Activated CD4-positive, alpha-beta memory T cell treated with anti-CD3 and anti-CD28 coated beads for 36 hours (primary cell): ENCODE data around the gene MARK2. TPM values are rescaled to one million over a fixed set of nuclear protein-coding genes. Genes with fewer than 3 reads are reported as not detected.

Experiments
- CTCF ChIA-PET: fragments of 350-600 bp; sonication (Branson Sonifier 250); formaldehyde crosslinking; loops from one replicate; lab custom pipeline; 2021; ENCODE audit warnings: antibody characterized with exemption, inconsistent platforms; lab: Charles Lee
- POLR2A ChIA-PET: fragments of 350-600 bp; sonication (Branson Sonifier 250); formaldehyde crosslinking; loops from one replicate; lab custom pipeline; 2021; ENCODE audit warnings: antibody characterized with exemption; lab: Charles Lee
- DNase-seq: peaks from one replicate; pipeline ENCODE4 v3.0.0-alpha.2; 2020
- H3K27ac Mint-ChIP-seq: one replicate; pipeline ENCODE4 v1.8.0; 2021; ENCODE audit warnings: mixed read lengths
- H3K27me3 Mint-ChIP-seq: one replicate; pipeline ENCODE4 v1.8.0; 2021; ENCODE audit warnings: mixed read lengths
- H3K36me3 Mint-ChIP-seq: one replicate; pipeline ENCODE4 v1.8.0; 2021; ENCODE audit warnings: mixed read lengths
- H3K4me1 Mint-ChIP-seq: one replicate; pipeline ENCODE4 v1.8.0; 2021; ENCODE audit warnings: low read depth, mixed read lengths
- H3K4me3 Mint-ChIP-seq: one replicate; pipeline ENCODE4 v1.8.0; 2021; ENCODE audit warnings: mild to moderate bottlenecking, mixed read lengths
- H3K9me3 Mint-ChIP-seq: one replicate; pipeline ENCODE4 v1.8.0; 2021; ENCODE audit warnings: mixed read lengths
- intact Hi-C: fragments of 100-400 bp; cut with micrococcal nuclease; formaldehyde crosslinking; loops from one replicate; pipeline ENCODE4 v1.15.1; 2023
- total RNA-seq, 2 experiments: library from RNA; stranded (reverse); gene quantifications; one replicate each; pipeline ENCODE4 v1.2.3, GENCODE V29; 2021

MARK2 gene
- total RNA-seq, 2 experiments from 2014 or later, result 20.0 to 29.0 TPM

DNA sequence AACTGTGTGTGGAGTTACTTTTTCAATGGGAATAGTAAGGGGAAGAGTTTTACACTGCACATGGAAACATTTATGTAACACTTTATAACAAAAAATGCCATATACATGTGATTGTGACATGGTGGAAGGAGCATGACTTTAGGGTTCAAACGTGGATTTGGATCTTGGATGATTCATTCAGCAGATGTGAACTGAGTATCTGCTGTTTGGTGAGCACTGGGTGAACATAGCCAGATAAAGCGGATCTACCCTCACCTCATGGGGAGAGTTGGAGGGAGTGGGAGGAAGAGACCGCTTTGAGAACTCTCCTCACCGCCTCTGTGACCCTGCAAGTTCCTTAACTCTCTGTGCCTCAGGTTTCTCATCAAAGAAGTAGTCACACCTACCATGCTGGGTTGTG lies 103.0 kb downstream of the MARK2 start:
- no peaks in the 10 kb centered on the region for H3K9me3 Mint-ChIP-seq
- DNase-seq, result no peak
- H3K4me3 Mint-ChIP-seq, result no peak overlapping the region
- H3K27me3 Mint-ChIP-seq, result no peaks in the 10 kb centered on the region
- H3K4me1 Mint-ChIP-seq, result peaks cover 23% of the 10 kb centered on the region
- no peak overlapping the region for H3K27ac Mint-ChIP-seq
- ChIA-PET POLR2A (no interaction called here), CTCF (interaction anchor here (1.3 to 10.8 kb wide), 2 partner anchors 10 to 104 kb away, joined by 4 to 197 read pairs; partner anchors contain the start of gene MARK2)
- peaks cover 3% of the 10 kb centered on the region for H3K36me3 Mint-ChIP-seq
- intact Hi-C loops, result no loop called here

DNA sequence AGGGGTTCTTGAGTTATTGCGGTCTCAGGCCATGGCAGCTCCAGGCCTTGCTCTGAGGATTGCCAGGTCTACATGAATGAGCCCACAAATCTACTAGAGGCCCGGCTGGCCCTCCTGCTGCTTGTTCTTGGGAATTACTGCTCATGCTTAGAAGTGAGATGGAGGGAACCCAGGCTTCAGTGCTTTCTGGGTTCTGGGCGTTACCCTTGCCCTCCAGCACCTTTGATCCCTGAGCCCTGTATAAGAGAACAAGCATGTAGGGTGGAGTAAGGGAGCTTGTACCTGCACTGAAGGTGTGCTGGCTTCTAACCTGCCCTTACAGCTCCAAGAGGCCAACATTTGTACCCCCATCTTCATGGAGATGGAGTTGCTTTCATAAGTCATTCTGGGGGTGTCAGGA lies 103.9 kb downstream of the MARK2 start:
- POLR2A ChIA-PET, result no interaction called here
- peaks cover 19% of the 10 kb centered on the region for H3K4me1 Mint-ChIP-seq
- H3K27me3 Mint-ChIP-seq, result no peaks in the 10 kb centered on the region

DNA sequence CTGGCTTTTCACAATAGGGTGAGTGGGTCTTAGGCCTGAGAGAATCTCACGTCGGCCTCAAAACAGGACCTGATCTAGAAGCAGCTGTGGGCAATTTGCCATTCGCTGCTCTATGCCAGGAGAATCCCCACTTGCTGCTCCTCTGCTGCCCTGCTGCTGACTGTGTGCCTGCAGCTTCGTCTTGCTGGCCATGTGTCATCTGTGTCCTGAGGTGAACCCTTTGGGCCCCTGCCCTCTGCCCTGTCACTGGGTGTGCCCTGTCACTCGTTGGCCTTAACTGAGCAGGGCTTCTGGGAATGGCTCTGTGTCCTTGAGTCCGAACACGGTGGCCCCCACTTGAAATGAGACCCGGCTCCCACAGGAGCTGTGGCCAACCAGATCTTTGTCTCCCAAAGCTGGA lies 106.1 kb downstream of the MARK2 start:
- Mint-ChIP-seq H3K4me1 (peaks cover 9% of the 10 kb centered on the region), H3K36me3 (peaks cover 3% of the 10 kb centered on the region), H3K27me3 (no peaks in the 10 kb centered on the region), H3K27ac (no peak overlapping the region), H3K4me3 (no peak overlapping the region), H3K9me3 (no peaks in the 10 kb centered on the region)
- intact Hi-C loops, result loop anchor here (5.0 kb wide), 1 partner anchor 178 kb away; the partner anchor contains the start of gene ZFTA
- CTCF ChIA-PET, result interaction anchor here (0.9 to 10.8 kb wide), 22 partner anchors 9 to 464 kb away, joined by 3 to 197 read pairs (median 5); partner anchors contain the start of genes COX8A and MARK2
- DNase-seq, result no peak
- POLR2A ChIA-PET, result no interaction called here

More for the DNA sequence above, 103.9 kb downstream of the MARK2 start:
- H3K36me3 Mint-ChIP-seq, result peaks cover 3% of the 10 kb centered on the region
- H3K9me3 Mint-ChIP-seq, result no peaks in the 10 kb centered on the region
- CTCF ChIA-PET, result interaction anchor here (1.3 to 10.8 kb wide), 2 partner anchors 9 to 105 kb away, joined by 4 to 197 read pairs; partner anchors contain the start of gene MARK2
- intact Hi-C loops, result no loop called here
- no peak overlapping the region for H3K4me3 Mint-ChIP-seq
- DNase-seq, result no peak
- H3K27ac Mint-ChIP-seq, result no peak overlapping the region

DNA sequence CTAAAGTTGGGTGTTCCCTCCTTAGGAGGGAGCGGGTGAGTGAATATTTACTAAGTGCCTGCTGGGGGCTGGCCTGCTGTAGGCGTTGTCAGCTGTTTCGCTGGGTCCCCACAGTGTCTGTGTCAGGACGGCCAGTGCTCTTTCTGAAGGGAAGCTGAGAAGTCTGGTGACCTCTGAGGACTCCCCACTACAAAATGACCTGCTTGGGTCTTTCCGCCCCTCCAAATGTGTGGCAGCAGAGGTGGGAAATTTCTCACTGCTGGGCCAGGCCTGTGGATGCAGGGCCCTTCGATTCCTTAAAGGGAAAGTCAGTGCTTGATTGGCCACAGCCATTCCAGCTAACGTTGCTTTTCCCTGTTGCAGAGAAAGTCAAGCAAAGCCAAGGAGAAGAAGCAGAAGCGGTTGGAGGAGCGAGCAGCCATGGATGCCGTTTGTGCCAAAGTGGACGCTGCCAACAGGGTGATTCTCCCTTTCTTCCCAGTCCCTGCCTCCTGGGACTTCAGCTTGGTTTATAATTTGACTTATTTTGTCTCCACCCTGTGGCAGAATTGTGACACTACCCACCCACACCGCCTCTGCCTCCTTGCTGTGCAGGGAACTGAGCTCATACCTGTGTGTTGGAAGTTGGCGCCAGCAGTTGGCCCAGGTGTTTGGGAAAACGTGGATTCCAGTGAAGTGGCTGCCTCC lies 106.7 kb downstream of the MARK2 start:
- intact Hi-C loops, result loop anchor here (1.0 to 5.0 kb wide), 2 partner anchors 108 to 178 kb away; partner anchors contain the start of gene ZFTA
- Mint-ChIP-seq H3K4me3 (no peak overlapping the region), H3K36me3 (peaks cover 3% of the 10 kb centered on the region), H3K27ac (no peak overlapping the region), H3K4me1 (peaks cover 5% of the 10 kb centered on the region), H3K9me3 (no peaks in the 10 kb centered on the region), H3K27me3 (no peaks in the 10 kb centered on the region)
- CTCF ChIA-PET, result interaction anchor here (0.6 to 10.8 kb wide), 36 partner anchors 9 to 465 kb away, joined by 3 to 197 read pairs (median 5); partner anchors contain the start of genes COX8A, MARK2, RCOR2 and ZFTA
- POLR2A ChIA-PET, result no interaction called here
- peak; percentile 60 for DNase-seq

DNA sequence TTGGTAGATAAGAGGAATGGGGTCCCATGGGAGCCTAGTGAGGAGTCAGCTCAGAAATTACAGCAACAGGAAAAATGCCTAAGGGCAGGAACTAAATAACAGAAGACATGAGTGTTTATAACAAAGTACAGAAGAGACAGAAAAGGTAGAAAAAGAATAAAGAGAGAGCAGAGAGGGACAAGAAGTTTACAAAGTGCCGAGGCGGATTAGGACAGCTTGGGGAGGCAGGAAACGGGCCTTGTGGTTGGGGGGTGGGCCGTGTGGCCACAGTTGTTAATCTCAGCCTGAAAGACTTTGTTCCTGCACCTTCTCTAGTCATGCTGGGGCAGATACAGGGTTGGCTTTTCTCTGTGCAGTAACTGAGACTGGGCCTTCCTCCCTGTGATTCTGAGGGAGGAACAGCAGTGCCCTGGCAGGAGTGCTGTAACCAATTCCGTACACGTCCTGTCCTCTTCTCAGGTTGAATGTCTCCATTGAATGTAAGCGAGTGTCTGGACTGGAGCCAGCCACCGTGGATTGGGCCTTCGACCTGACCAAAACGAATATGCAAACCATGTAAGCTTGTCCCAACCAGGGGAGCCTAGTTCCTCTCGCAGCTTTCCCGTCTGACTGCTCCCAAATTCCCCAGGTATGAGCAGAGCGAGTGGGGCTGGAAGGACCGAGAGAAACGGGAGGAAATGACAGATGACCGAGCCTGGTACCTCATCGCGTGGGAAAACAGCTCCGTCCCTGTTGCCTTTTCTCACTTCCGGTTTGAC lies 113.0 kb downstream of the MARK2 start:
- Mint-ChIP-seq H3K27ac (peak overlapping the region; percentile 73), H3K9me3 (no peaks in the 10 kb centered on the region), H3K27me3 (no peaks in the 10 kb centered on the region), H3K4me3 (no peak overlapping the region), H3K4me1 (peaks cover 19% of the 10 kb centered on the region), H3K36me3 (peaks cover 30% of the 10 kb centered on the region)
- CTCF ChIA-PET, result interaction anchor here (0.6 to 10.8 kb wide), 5 partner anchors 9 to 114 kb away, joined by 3 to 197 read pairs (median 3); partner anchors contain the start of gene MARK2
- intact Hi-C loops, result no loop called here
- peak; percentile 69 for DNase-seq
- POLR2A ChIA-PET, result interaction anchor here (0.6 kb wide), 1 partner anchor 55 kb away, joined by 3 read pairs; no protein-coding TSS in a partner anchor

DNA sequence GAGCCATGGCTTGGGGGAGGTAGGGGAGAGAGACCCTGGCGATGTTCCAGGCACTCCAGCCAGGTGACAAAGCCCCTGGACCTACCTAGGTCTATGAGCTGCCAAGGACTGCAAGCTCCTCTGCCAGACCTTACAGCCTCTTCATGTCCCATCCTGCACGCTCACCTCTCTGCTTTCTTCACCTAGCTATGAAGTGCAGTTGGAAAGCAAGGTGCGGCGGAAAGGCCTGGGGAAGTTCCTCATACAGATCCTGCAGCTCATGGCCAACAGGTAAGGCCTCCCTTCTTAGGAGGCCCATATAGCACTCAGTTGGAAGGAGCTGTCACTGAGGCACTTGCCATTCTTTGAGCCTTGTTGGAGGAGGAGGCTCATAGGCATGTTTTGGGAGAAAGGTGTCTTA lies 113.7 kb downstream of the MARK2 start:
- CTCF ChIA-PET, result interaction anchor here (1.0 to 10.8 kb wide), 2 partner anchors 47 to 115 kb away, joined by 3 to 197 read pairs; partner anchors contain the start of gene MARK2
- Mint-ChIP-seq H3K27me3 (no peaks in the 10 kb centered on the region), H3K4me3 (no peak overlapping the region), H3K4me1 (peaks cover 19% of the 10 kb centered on the region), H3K9me3 (no peaks in the 10 kb centered on the region), H3K27ac (peak overlapping the region; percentile 73), H3K36me3 (peaks cover 30% of the 10 kb centered on the region)
- POLR2A ChIA-PET, result interaction anchor here (0.6 kb wide), 1 partner anchor 56 kb away, joined by 3 read pairs; no protein-coding TSS in a partner anchor
- no peak for DNase-seq
- intact Hi-C loops, result no loop called here

DNA sequence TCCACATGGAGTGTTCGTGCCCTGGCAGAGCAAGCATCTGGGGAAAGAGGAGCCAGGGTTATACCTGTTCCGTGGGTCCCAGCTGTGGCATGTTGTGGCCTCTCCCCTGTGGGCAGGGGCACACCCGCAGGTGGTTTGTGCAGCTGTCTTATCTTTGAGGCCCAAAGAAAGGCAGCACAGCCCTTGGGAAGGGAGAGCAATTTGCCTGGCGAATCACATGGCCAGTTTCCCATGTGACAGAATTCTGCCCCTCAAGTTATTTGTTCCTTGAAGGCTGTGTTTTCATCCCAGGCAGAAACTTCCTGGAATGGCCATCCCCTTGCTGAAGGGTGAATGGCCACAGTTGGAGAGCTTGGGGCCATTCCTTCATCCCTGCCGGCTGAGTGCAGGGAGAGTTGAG lies 119.1 kb downstream of the MARK2 start:
- Mint-ChIP-seq H3K27me3 (no peaks in the 10 kb centered on the region), H3K27ac (no peak overlapping the region)
- POLR2A ChIA-PET, result no interaction called here

More for the DNA sequence above, 119.1 kb downstream of the MARK2 start:
- peaks cover 12% of the 10 kb centered on the region for H3K4me1 Mint-ChIP-seq
- peaks cover 22% of the 10 kb centered on the region for H3K36me3 Mint-ChIP-seq
- DNase-seq, result no peak
- CTCF ChIA-PET, result interaction anchor here (1.3 to 2.2 kb wide), 2 partner anchors 12 to 121 kb away, joined by 3 to 9 read pairs; no protein-coding TSS in a partner anchor
- no peaks in the 10 kb centered on the region for H3K9me3 Mint-ChIP-seq
- intact Hi-C loops, result no loop called here
- no peak overlapping the region for H3K4me3 Mint-ChIP-seq

Other genes with a start within 250 kb of the MARK2 start
- gene PLAAT3, start 224.7 kb upstream of the MARK2 start, total RNA-seq, result 10 to 100 TPM; 10.3 to 10.4 TPM
- gene ATL3, start 167.7 kb upstream of the MARK2 start, total RNA-seq, result 10 to 100 TPM; 31.3 to 34.6 TPM
- gene RTN3, start 157.6 kb upstream of the MARK2 start, total RNA-seq, result 10 to 100 TPM; 54.4 to 58.4 TPM
- gene ZFTA, start 70.3 kb upstream of the MARK2 start, total RNA-seq, result 1 to 10 TPM; 1.3 to 1.5 TPM
- 10 to 100 TPM; 27.9 to 29.3 TPM for gene SPINDOC, start 25.7 kb upstream of the MARK2 start, total RNA-seq
- under 1 TPM; 0.21 to 0.27 TPM for gene RCOR2, start 78.1 kb downstream of the MARK2 start, total RNA-seq
- 10 to 100 TPM; 15.4 to 17.3 TPM for gene NAA40, start 99.9 kb downstream of the MARK2 start, total RNA-seq
- gene COX8A, start 135.5 kb downstream of the MARK2 start, total RNA-seq, result 100 to 1,000 TPM; 559 to 581 TPM
- gene OTUB1, start 147.3 kb downstream of the MARK2 start, total RNA-seq, result 10 to 100 TPM; 69.5 to 72.2 TPM
- under 1 TPM; 0.36 to 0.50 TPM for gene FLRT1, start 196.8 kb downstream of the MARK2 start, total RNA-seq